ENCODE measurements around the gene SPDYE2.
"Not testable (repeated sequence)": the region's sequence is repeated elsewhere in the genome, so short reads cannot be mapped to it uniquely, and the experiment has no call there.

SPDYE2 gene

DNA sequence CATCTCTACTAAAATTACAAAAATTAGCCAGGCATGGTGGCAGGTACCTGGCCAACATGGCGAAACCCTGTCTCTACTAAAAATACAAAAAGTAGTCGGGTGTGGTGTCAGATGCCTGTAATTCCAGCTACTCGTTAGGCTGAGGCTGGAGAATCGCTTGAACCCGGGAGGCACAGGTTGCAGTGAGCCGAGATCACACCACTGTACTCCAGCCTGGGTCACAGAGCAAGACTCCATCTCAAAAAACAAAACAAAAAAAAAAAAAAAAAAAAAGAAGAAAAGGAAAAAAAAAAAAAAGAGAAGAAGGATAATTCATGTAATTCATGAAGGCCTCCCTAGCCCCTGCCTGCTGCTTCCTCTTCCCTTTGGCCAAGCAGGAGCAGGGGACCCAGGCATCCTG is 10.4 kb upstream of the SPDYE2 start:
- not testable (repeated sequence) for DNase-seq

DNA sequence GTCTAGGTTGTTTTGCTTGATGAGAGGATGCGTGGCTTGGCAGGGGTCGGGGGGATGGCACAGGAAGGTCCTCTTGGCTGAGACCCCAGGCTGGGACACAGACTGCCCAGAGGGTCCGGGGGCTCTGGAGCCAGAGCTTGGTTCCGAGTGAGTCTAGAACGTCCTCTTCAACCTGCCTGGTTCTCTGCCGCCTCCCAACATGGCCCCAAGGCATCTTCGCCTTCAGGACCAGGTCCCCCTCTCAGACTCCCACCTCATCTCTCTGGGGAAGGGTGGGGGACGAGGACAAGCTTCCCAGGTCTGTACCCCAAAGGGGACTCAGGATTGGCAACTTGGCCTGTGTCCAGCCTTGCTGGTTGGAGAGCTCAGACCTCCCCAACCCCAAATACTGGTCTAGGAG is 8.9 kb upstream of the SPDYE2 start:
- DNase-seq = not testable (repeated sequence)

DNA sequence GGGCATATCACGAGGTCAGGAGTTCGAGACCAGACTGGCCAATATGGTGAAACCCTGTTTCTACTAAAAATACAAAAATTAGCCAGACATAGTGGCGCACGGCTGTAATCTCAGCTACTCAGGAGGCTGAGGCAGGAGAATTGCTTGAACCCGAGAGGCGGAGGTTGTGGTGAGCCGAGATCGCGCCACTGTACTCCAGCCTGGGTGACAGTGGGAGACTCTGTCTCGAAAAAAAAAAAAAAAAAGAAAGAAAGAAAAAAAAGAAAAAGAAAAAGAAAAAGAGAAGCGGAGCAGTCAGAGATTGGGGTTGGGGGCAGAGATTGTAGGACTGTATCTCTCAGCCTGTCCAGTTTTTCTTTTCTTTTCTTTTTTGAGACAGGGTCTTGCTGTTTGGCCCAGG is 8.3 kb upstream of the SPDYE2 start:
- DNase-seq = not testable (repeated sequence)

DNA sequence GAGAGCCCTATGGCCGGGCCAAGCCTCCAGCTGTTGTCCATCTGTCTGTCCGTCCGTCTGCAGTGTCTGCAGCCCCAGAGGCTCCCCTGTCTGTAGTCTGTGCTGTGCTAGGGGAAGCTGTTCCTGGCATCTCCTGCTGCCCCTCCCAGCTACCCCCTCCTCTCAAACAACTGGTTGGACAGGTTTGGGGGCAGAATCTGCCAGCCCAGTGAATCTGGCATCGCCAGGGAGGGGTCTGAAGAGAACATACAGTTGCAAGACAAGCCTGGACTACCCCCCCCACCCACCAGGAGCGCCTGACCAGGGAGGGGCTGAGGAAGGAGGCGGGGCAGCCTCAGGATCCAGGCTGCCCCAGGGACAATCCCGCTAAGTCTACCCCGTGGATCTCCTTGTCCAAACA is 7.4 kb upstream of the SPDYE2 start, which contains the start of gene UPK3BL2:
Gene UPK3BL2 (minus strand): TSS at position 101 of the 400 bp plus-strand sequence. CDS start 60 bp downstream, at position 41.
- DNase-seq = not testable (repeated sequence)

DNA sequence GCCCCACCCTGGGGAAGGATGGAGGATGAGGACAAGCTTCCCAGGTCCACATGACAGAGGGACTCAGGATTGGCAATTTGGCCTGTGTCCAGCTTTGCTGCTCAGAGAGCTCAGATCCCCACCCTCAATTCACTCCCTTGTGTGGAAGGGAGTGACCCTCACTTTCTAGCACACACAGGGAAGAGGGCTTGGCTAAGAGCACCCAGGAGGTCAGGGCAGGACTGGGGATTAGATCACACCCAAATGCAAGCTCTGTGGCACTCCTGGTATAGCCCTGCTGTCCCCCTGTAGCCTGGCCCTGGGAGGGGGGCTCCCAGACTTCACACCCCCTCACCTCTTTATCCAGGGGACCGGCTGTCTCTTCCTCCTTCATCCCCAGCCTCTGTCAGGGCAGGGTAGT is 6.7 kb upstream of the SPDYE2 start:
- not testable (repeated sequence) for DNase-seq

DNA sequence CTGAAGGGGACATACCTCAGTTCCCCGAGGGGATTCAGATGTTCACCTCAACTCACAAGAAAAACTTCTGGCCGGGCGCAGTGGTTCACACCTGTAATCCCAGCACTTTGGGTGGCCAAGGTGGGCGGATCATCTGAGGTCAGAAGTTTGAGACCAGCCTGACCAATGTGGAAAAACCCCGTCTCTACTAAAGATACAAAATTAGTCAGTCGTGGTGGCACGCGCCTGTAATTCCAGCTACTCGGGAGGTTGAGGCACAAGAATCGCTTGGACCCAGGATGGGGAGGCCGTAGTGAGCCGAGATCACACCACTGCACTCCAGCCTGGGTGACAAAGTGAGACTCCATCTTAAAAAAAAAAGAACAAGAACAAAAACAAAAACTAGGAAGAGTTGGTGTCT is 5.7 kb upstream of the SPDYE2 start:
- not testable (repeated sequence) for DNase-seq

DNA sequence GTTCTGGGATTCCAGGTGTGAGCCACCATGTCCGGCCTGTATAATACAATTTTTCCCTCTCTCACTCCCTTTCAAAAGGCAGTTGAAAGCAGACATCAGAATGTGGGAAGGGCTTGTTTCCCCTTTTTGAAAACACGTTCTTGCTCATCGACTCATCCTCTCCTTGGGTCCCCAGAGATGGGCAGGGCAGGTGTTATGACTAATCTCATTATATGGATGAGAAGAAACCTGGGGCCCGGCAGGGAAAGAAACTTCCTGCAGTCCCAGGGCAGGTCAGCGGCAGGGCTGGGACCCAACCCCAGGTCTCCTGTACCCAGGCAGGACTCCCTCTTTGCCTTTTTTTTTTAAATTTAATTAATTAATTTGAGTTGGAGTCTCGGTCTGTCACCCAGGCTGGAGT is 4.7 kb upstream of the SPDYE2 start:
- DNase-seq = not testable (repeated sequence)

DNA sequence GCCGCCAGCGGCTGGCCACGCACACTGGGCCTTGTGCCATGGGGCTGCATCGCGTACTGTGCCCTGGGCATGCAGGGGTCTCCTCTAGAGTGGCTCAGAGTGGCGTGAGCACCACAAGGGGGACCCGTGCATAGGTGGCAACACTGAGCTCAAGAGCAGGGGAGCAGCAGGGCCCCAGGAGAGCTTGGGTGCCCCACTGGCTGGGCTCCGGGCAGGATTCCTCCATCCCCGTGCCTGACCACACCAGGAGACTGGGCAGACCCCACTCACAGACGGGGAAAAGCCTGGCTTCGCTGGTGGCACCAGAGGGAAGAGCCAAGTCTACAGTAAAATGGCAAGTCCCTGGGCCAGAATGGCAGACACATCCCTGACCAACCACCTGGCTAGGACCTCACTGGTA is 17.6 kb downstream of the SPDYE2 start:
- not testable (repeated sequence) for DNase-seq

DNA sequence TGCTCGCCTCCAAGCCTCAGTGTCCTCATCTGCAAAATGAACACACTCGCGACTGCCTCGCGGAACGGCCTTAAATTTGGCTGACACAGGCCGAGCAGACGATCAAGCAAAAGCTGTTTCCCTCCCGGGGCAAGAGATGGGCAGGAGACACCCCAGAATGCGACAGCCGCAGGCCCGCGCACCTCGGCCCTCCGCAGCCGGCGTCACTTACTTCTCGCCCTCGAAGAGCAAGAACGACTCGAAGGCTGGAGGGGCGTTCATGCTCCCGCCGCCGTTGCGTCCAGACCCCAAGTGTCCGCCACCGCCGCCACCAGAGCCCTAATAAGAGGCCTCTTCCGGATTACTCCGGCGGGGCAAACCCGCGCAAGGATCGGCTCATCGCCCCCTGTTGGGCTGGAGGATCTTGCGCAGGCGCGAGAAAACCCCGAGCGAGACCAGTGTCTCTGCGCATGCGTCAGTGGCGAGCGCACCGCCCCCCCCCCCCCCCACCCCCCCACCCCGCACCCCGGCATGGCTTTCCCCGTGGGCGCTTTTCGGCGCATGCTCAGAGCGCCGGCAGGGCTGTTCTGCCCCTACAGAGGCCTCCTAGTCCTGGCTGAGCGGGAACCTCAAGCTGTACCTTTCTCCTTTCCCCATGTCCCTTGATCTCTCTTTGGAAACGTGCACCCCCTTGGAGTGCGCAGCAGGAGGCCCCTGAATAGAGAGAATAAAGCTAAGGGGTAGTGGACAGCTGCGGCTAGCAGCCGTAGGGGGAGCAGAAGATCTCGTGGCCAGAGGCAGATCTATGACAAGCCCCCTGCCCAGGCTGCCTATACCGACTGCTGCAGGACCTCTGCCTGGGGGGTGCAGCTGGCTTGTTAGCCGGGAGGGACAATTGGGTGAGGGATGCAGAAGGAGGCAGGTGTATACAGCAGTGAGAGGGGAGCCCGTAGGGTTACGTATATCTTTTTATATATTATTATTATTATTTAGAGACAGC is 21.5 kb downstream of the SPDYE2 start, which contains the start of gene POLR2J3:
Gene POLR2J3 (minus strand): TSS at position 323 of the 979 bp plus-strand sequence. CDS start 62 bp downstream, at position 261.
- peak; percentile 99 for DNase-seq

DNA sequence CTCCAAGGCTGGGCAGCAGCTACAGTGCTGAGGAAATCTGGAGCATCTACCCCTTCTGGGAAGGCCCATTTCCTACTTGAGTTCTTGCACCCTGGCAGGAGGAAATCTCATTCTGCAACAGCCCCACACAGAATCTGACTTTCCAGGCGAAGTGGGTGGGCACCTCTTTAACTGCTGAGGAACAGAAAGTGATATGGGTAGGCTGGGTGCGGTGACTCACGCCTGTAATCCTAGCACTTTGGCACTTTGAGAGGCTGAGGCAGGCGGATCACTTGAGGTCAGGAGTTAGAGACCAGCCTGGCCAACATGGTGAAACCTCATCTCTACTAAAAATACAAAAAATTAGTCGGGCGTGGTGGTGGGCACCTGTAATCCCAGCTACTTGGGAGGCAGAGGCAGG is 23.6 kb downstream of the SPDYE2 start:
- not testable (repeated sequence) for DNase-seq

DNA sequence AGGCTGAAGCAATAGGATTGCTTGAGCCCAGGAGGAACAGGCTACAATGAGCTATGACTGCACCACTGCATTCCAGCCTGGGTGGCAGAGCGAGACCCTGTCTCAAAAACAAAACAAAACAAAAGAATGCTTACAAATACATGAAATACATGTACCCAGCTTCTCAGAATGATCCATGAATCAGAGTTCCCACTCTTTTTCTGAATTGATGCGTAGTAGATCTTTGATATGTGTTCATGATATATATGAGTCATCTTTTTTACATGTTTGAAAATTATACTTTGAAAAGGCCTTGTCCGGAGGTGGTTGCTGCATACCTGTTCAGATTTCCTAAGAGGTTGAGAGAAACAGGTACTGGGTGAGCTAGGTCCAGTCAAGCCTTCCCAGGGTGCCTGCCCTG is 25.3 kb downstream of the SPDYE2 start:
- DNase-seq = not testable (repeated sequence)

DNA sequence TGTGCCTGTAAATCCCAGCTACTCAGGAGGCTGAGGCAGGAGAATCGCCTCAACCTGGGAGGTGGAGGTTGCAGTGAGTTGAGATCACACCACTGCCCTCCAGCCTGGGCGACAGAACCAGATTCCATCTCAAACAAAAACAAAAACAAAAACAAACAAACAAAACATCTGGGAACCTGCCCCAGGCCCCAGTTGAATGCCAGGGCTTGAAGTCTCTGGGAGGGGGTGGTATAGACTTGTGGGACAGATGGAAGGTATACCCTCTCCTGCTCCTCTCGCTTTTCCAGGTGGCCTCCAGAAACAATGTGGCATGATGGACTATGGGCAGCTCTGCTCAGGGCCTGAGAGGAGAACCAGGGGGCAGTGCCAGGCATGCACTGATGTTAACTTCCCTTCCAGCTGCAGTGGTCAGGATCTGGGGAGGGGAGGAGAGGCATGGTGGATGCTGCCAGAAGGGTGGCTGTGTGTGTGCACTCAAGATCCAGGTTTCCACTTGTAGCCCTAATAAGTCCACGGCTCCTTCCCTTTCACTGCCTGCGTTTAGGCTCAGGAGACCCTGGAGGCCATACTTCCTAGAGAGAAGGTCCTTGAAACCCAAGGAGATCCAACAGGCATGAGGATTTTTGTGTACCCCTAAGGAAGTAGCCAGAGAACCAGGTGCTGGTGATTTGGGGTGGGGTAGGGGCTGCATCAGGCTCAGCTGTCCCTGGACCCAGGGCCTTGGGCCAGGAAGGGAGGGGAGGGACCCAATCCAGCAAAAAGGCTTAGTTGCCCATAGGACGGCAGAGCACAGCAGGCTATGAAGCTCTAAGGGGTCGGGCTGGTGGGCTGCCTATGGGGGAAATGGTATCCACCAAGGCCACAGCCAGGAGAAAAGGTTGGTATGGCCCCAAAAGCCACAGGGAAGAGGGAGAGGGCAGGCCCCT is 26.6 kb downstream of the SPDYE2 start:
- not testable (repeated sequence) for DNase-seq

DNA sequence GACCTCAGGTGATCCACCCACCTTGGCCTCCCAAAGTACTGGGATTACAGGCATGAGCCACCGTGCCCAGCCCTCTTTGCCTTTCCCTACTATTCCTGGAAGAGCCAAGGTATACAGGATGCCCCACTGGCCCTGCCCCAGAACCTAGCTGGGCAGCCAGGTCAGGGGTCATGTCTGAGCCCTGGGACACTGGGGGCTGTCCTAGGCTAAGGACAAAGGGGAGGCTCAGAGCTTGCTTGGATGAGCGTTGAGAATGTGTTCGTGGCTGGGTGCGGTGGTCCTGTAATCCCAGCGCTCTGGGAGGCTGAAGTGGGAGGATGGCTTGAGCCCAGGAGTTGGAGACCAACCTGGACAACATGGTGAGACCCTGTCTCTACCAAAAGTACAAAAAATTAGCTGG is 27.5 kb downstream of the SPDYE2 start:
- DNase-seq = not testable (repeated sequence)

DNA sequence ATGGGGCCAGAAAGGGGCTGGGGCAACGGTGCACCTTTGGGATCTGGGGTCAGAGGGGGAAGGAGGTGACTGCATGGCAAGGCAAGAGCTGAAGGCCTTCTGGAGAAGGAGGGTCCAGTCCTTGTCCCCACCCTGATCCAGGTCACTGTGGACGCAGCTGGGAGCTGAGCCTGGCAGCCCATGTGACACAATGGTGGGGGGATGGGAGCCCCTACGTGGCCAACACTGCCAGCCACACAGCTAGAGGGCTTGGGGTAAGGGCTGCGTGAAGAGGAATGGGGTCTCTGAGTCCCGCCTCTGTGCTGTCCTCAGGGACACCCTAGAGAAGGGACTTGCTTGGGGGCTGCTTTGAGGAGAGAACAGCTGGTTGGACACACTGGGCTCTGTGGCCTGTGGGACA is 30.7 kb downstream of the SPDYE2 start:
- DNase-seq = not testable (repeated sequence)

DNA sequence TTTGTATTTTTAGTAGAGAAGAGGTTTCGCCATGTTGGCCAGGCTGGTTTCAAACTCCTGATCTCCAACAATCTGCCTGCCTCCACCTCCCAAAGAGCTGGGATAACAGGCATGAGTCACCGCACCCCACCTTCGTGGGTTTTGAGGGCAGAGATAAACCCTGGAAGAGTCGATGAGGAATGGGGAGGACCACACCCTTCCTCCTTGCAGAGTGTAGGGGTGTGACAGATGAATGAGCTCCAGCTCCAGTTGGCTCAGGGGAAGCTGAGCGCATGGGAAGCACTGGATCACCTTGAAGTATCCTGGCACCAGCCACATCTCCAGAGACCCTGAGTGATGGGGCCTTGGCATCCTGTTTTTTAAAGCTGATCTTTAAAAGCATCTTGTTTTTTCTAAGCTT is 32.5 kb downstream of the SPDYE2 start:
- DNase-seq = not testable (repeated sequence)

DNA sequence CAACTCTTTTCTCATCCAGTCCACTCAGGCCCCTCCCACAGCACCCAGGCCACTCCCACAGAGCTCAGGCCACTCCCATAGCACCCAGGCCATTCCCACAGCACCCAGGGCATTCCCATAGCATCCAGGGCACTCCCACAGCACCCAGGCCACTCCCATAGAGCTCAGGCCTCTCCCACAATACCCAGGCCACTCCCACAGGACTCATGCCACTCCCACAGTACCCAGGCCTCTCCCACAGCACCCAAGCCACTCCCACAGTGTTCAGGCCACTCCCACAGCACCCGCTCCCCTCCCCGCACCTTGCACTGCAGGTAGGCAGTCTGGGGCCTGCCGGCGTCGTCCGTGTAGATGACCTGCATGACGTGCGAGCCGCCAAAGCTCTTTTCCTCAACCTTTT is 38.8 kb downstream of the SPDYE2 start:
- DNase-seq = not testable (repeated sequence)

DNA sequence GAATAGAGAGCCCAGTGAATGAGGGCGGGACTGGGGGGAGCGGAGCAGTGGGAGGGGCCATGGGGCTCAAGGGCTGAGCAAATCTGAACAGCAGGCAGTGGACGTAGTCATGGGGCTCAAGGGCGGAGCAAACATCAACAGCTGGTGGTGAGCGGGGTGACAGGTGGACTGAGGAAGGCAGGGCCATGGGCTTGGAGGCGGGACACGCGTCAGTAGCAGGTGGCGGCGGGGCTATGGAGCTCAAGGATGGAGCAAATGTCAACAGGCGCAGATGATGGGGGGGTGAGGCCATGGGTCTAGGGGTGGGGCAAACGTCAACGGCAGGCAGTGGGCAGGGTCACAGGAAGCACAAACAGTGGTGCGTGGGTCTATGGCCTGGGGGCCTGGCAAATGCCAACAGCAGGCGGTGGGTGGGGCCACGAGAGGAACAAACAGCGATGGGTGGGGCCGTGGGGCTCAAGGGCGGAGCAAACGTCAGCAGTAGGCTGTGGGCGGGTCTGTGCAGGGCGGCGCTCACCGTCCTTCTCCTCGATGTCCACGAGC is 41.5 kb downstream of the SPDYE2 start:
- not testable (repeated sequence) for DNase-seq

DNA sequence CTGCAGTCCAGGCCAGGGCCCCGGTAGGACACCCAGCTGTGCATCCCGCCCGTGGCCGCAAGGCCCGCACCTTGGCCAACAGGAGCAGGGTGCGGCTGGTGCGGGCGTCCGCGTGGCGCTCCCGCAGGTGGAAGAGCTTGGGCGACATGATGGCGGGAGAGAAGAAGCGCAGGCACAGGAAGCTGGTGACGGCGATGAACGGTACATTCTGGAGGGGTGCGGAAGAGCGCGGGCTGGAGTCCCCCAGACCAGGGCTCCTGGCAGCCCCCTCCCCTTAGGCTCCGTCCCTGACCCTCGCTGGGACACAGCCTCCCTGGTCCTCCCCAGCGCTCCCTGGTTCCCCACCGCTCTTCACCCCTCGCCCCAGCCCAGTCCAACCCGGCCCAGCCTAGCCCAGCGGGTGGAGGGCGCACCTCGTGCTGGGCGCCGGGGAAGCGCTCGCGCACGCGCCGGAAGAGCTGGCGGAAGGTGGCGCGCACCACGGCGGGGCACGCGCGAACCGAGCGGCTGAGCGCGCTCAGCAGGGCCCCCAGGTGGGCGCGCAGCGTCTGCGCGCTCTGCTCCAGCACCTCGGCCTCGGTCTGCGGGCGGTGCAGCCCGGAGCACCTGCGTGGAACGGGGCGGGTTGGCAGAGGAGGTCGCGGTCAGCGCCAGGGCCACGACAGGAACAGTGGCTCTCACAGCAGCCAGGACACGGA is 42.8 kb downstream of the SPDYE2 start:
- not testable (repeated sequence) for DNase-seq

DNA sequence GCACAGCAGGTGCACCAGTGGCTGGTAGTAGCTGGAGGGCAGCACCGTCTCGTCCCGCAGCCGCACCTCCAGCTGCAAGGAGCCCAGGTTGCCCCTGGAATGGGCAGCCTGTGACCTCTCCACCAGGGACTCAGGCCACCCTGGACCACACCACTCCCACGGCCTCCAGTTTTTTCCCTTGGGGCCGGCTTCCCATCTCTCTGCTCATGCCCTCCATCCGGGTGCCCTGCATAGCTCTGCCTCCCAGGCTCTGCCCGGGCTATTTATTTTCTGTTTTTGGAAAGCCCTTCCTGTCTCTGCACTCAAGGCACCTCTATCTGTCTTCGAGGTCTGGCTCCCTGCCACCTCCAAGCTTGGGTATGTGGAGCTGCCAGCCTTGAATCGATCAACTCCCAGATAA is 45.0 kb downstream of the SPDYE2 start:
- not testable (repeated sequence) for DNase-seq

DNA sequence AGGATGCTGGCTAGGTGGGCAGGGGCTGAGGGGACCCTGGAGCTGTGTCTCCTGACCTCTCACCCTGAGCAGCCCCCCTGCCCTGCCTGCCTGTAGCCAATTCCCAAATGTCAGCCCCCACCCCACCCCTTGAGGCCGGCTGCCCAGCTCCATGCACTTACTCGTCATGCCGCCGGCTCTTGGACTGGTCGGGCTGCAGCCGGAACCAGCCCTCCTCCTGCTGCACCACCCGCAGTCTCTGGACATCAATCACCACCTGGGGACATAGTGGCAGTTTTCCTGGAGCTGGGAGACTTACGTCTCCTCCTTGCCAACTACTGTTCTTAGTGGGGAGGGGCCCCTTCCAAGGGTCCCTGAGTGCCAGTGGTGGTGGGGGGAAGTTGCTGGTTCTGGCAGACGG is 48.7 kb downstream of the SPDYE2 start:
- not testable (repeated sequence) for DNase-seq

DNA sequence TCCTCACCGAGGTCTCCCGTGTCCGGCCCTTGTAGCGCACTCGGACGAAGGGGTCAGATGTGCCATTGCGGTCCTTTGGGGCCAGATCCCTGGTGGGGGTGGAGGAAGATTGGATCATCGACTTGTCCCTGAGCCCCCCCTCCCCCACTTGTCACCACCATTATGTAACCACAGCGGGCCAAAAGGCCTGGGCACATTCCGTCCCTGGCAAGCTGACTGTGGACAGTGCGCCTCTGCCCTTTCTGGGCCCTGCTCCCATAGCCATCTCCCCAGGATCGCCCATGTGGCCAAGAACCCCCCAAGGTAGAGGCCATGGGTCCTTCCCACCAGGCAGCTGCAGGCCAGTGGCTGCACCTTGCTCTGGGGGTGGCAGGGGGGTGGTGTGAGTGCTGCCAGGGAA is 51.3 kb downstream of the SPDYE2 start:
- not testable (repeated sequence) for DNase-seq
